Endodermal cell (in vitro differentiated cells): ENCODE results near the gene CNDP2. TPM values are rescaled to one million over a fixed set of nuclear protein-coding genes. Genes with fewer than 3 reads are reported as not detected.

Source experiments
- DNase-seq: peaks from one replicate; pipeline ENCODE4 v3.0.0-alpha.2; 2017
- H3K27ac ChIP-seq: 2 replicates; pipeline ENCODE4 v1.5.1; 2013; ENCODE audit warnings: mild to moderate bottlenecking, low read depth, low read length, moderate library complexity
- H3K27me3 ChIP-seq: 2 replicates; pipeline ENCODE4 v1.6.1; 2013; ENCODE audit warnings: mild to moderate bottlenecking, low read length, moderate library complexity; ENCODE audit not compliant: insufficient read depth, control insufficient read depth, poor library complexity, severe bottlenecking
- H3K36me3 ChIP-seq: 2 replicates; pipeline ENCODE4 v1.7.0; 2013; ENCODE audit warnings: mild to moderate bottlenecking, low read length, moderate library complexity; ENCODE audit not compliant: control insufficient read depth, insufficient read depth
- H3K4me1 ChIP-seq: one replicate; pipeline ENCODE4 v1.7.0; 2013; ENCODE audit warnings: low read length; ENCODE audit not compliant: control insufficient read depth, insufficient read depth
- H3K4me3 ChIP-seq: 2 replicates; pipeline ENCODE4 v1.5.1; 2013; ENCODE audit warnings: mild to moderate bottlenecking, low read length, moderate library complexity
- H3K9ac ChIP-seq: 2 replicates; pipeline ENCODE4 v1.6.1; 2013; ENCODE audit warnings: mild to moderate bottlenecking, low read length, moderate library complexity; ENCODE audit not compliant: poor library complexity, severe bottlenecking; ENCODE audit errors: extremely low read depth
- H3K9me3 ChIP-seq: 2 replicates; pipeline ENCODE4 v1.6.1; 2013; ENCODE audit warnings: mild to moderate bottlenecking, low read length, moderate library complexity; ENCODE audit not compliant: control insufficient read depth
- H3K27ac Mint-ChIP-seq: 2 replicates; pipeline ENCODE4 v1.8.0; 2020; ENCODE audit warnings: mixed read lengths
- H3K27me3 Mint-ChIP-seq: 2 replicates; pipeline ENCODE4 v1.8.0; 2021; ENCODE audit warnings: mild to moderate bottlenecking, mixed read lengths; ENCODE audit not compliant: insufficient read depth
- H3K36me3 Mint-ChIP-seq: 2 replicates; pipeline ENCODE4 v1.8.0; 2020; ENCODE audit warnings: low read depth, mixed read lengths
- H3K4me1 Mint-ChIP-seq: 2 replicates; pipeline ENCODE4 v1.8.0; 2020; ENCODE audit warnings: mixed read lengths
- H3K4me3 Mint-ChIP-seq: 2 replicates; pipeline ENCODE4 v1.8.0; 2020; ENCODE audit warnings: mild to moderate bottlenecking, moderate library complexity, mixed read lengths
- H3K9me3 Mint-ChIP-seq: 2 replicates; pipeline ENCODE4 v1.8.0; 2020; ENCODE audit warnings: mild to moderate bottlenecking, mixed read lengths
- CTCF ChIP-seq: fragments of 200-600 bp; sonication (generic); conservative IDR thresholded peaks from 2 replicates; pipeline ENCODE4 v1.5.0; 2021; ENCODE audit warnings: antibody characterized with exemption, mild to moderate bottlenecking
- WGBS, 2 experiments: methylation state at CpG; one replicate each; pipeline versions ENCODE4 v1.1.5 to v1.1.7; 2013; ENCODE audit warnings: missing lambda C conversion rate in 2 of 2, mixed read lengths in 1 of 2; ENCODE audit not compliant: insufficient coverage in 1 of 2, insufficient read length in 1 of 2; 5-methylcytosine and 5-hydroxymethylcytosine counted together
- total RNA-seq, 2 donors: library from RNA; stranded (reverse); fragmentation: NEBNext Ultra II Directional in 1 of 2; extraction: Animal tissue kit (Norgen Biotek cat#: 25700) in 1 of 2; gene quantifications; 2 replicates in 1 of 2; 3 replicates in 1 of 2; pipeline ENCODE4 v1.2.1, GENCODE V29; 2021

Gene CNDP2
- total RNA-seq, 2 donors from 2014 or later = 385 to 416 TPM

GRCh38 chr18:74478316-74478715 is 17.8 kb upstream of the CNDP2 start:
- Histone ChIP-seq H3K27ac (no peak overlapping the region), H3K27me3 (no peaks in the 10 kb centered on the region), H3K36me3 (no peaks in the 10 kb centered on the region), H3K9ac (no peak overlapping the region), H3K9me3 (no peaks in the 10 kb centered on the region), H3K4me1 (peaks cover 6% of the 10 kb centered on the region), H3K4me3 (no peak overlapping the region)
- H3K36me3 Mint-ChIP-seq = no peaks in the 10 kb centered on the region
- H3K4me3 Mint-ChIP-seq = no peak overlapping the region
- H3K9me3 Mint-ChIP-seq = no peaks in the 10 kb centered on the region
- H3K27ac Mint-ChIP-seq = no peak overlapping the region
- H3K27me3 Mint-ChIP-seq = no peaks in the 10 kb centered on the region
- peaks cover 4% of the 10 kb centered on the region for H3K4me1 Mint-ChIP-seq
- 93% methylated on average over 3 to 6 of the region's 7 CpGs for WGBS, 2 experiments
- TF ChIP-seq CTCF = no peak
- no peak for DNase-seq

- Histone ChIP-seq H3K27ac (no peak overlapping the region), H3K27me3 (no peaks in the 10 kb centered on the region), H3K4me3 (no peak overlapping the region), H3K9me3 (no peaks in the 10 kb centered on the region), H3K4me1 (peaks cover 3% of the 10 kb centered on the region), H3K9ac (no peak overlapping the region), H3K36me3 (no peaks in the 10 kb centered on the region)
- Mint-ChIP-seq H3K9me3 (no peaks in the 10 kb centered on the region), H3K27ac (no peak overlapping the region), H3K4me1 (peaks cover 4% of the 10 kb centered on the region), H3K27me3 (no peaks in the 10 kb centered on the region), H3K4me3 (no peak overlapping the region), H3K36me3 (no peaks in the 10 kb centered on the region)
- 92 to 94% methylated on average over 6 of the region's 6 CpGs for WGBS, 2 experiments
- TF ChIP-seq CTCF = no peak
- DNase-seq = no peak
Observed at GRCh38 chr18:74478880-74479279, 17.3 kb upstream of the CNDP2 start.

GRCh38 chr18:74479486-74480148 is 16.5 kb upstream of the CNDP2 start:
- Mint-ChIP-seq H3K27me3 (no peaks in the 10 kb centered on the region), H3K36me3 (no peaks in the 10 kb centered on the region), H3K4me3 (no peak overlapping the region), H3K9me3 (no peaks in the 10 kb centered on the region), H3K4me1 (peaks cover 4% of the 10 kb centered on the region), H3K27ac (no peak overlapping the region)
- no peak for DNase-seq
- no peaks in the 10 kb centered on the region for H3K36me3 ChIP-seq
- no peaks in the 10 kb centered on the region for H3K4me1 ChIP-seq
- H3K9me3 ChIP-seq = no peaks in the 10 kb centered on the region
- no peak for TF ChIP-seq CTCF
- 95% methylated on average over 13 to 16 of the region's 16 CpGs for WGBS, 2 experiments
- H3K27ac ChIP-seq = no peak overlapping the region
- no peak overlapping the region for H3K9ac ChIP-seq
- H3K27me3 ChIP-seq = no peaks in the 10 kb centered on the region
- H3K4me3 ChIP-seq = no peak overlapping the region
